DOHH2 (cell line): ENCODE results near the gene PRKCH.

Experiments used
- H3F3A ChIP-seq: fragments of 200-600 bp; sonication (generic), shearing (Covaris generic); 2 replicates; pipeline ENCODE4 v1.6.0; 2016; ENCODE audit warnings: antibody characterized with exemption, mild to moderate bottlenecking; ENCODE audit not compliant: control insufficient read depth, insufficient read depth
- H3K27ac ChIP-seq: fragments of 200-600 bp; sonication (generic); 2 replicates; pipeline ENCODE4 v1.5.1; 2014; ENCODE audit warnings: low read depth, mild to moderate bottlenecking, low read length, moderate library complexity
- H3K27me3 ChIP-seq: fragments of 200-600 bp; sonication (generic); 2 replicates; pipeline ENCODE4 v1.6.1; 2014; ENCODE audit warnings: mild to moderate bottlenecking, low read length, mixed read lengths; ENCODE audit not compliant: control insufficient read depth
- H3K36me3 ChIP-seq: fragments of 200-600 bp; sonication (generic); 2 replicates; pipeline ENCODE4 v1.6.1; 2014; ENCODE audit warnings: mild to moderate bottlenecking, low read length, moderate library complexity, mixed read lengths; ENCODE audit not compliant: control insufficient read depth
- H3K4me1 ChIP-seq: fragments of 200-600 bp; sonication (generic); 2 replicates; pipeline ENCODE4 v1.6.1; 2014; ENCODE audit warnings: mild to moderate bottlenecking, low read length, mixed read lengths; ENCODE audit not compliant: control insufficient read depth
- H3K4me2 ChIP-seq: fragments of 200-600 bp; sonication (generic); 2 replicates; pipeline ENCODE4 v1.6.0; 2014; ENCODE audit warnings: mild to moderate bottlenecking, low read length, moderate library complexity
- H3K4me3 ChIP-seq: fragments of 200-600 bp; sonication (generic); 2 replicates; pipeline ENCODE4 v1.5.1; 2014; ENCODE audit warnings: mild to moderate bottlenecking, low read length, mixed read lengths
- H3K79me2 ChIP-seq: fragments of 200-600 bp; sonication (generic); 2 replicates; pipeline ENCODE4 v1.6.1; 2014; ENCODE audit warnings: mild to moderate bottlenecking, low read length, mixed read lengths; ENCODE audit not compliant: control insufficient read depth
- H3K9me2 ChIP-seq: fragments of 200-600 bp; sonication (generic); replicated peaks from 2 replicates; pipeline ENCODE4 v1.6.1; 2014; ENCODE audit warnings: mild to moderate bottlenecking, low read length, mixed read lengths; ENCODE audit not compliant: control insufficient read depth
- H3K9me3 ChIP-seq: fragments of 200-600 bp; sonication (generic); 2 replicates; pipeline ENCODE4 v1.6.1; 2014; ENCODE audit warnings: antibody characterized with exemption, low read length, mixed read lengths; ENCODE audit not compliant: control insufficient read depth, insufficient read depth
- H4K20me1 ChIP-seq: fragments of 200-600 bp; sonication (generic); 2 replicates; pipeline ENCODE4 v1.6.0; 2014; ENCODE audit warnings: low read depth, mild to moderate bottlenecking, antibody characterized with exemption, low read length, moderate library complexity; ENCODE audit not compliant: control insufficient read depth, insufficient read depth
- CTCF ChIP-seq: fragments of 200-600 bp; sonication (generic); IDR thresholded peaks from one replicate; pipeline ENCODE4 v1.5.1; 2014; ENCODE audit warnings: antibody characterized with exemption, mild to moderate bottlenecking, low read depth, low read length; ENCODE audit not compliant: poor library complexity, severe bottlenecking
- EZH2phosphoT487 ChIP-seq: fragments of 200-600 bp; sonication (generic); IDR thresholded peaks from 2 replicates; pipeline ENCODE4 v1.6.1; 2017; ENCODE audit warnings: borderline replicate concordance, mild to moderate bottlenecking, antibody characterized with exemption, low read length, moderate library complexity, mixed read lengths

The PRKCH gene

DNA sequence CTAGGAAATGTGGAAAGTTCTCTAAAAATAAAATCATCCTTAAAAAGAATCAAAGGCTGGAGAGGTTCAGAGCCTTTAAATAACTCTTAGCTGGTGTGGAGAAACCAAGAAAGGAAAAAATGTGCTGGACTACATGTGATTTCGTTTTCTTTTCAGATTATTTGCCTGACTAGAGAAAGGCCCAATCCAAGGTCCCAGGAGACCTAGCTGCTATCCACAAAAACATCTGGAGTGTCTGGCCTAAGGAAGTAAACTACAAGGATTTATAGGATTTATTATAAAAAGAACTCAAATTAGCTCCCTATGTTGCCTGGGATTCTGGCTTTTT, 39.5 kb upstream of the PRKCH start:
- Histone ChIP-seq H3K4me2 (no peak overlapping the region), H3K4me1 (peaks cover 5% of the 10 kb centered on the region), H4K20me1 (no peaks in the 10 kb centered on the region), H3K79me2 (no peaks in the 10 kb centered on the region), H3K27ac (no peak overlapping the region), H3F3A (no peaks in the 10 kb centered on the region), H3K9me2 (no peaks in the 10 kb centered on the region), H3K4me3 (no peak overlapping the region), H3K36me3 (no peaks in the 10 kb centered on the region), H3K9me3 (peaks cover 2% of the 10 kb centered on the region; the same call in 1 of the 2 replicates), H3K27me3 (peaks cover 5% of the 10 kb centered on the region; the same call in 1 of the 2 replicates)
- no peak for TF ChIP-seq EZH2phosphoT487
- TF ChIP-seq CTCF: no peak

DNA sequence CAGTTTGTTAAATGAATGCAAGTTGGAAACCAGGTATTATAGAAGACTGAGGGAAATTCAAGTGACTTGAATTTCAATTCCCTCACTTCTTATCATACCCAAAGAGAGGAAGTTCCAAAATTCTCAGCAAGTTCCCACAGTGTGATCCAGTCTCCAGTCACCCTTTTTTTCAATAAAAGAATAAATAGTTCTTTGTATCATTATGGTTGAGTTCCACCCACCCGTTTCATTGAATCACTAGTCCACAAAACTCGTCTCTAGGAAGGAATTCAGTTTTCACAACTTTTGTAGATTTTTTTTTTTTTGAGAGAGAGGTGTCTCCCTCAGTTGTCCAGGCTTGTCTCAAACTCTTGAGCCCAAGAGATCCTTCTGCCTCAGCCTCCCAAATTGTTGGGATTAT, 38.6 kb upstream of the PRKCH start:
- Histone ChIP-seq H3K36me3 (no peaks in the 10 kb centered on the region), H3K79me2 (no peaks in the 10 kb centered on the region), H4K20me1 (no peaks in the 10 kb centered on the region), H3K9me2 (no peaks in the 10 kb centered on the region), H3F3A (no peaks in the 10 kb centered on the region), H3K4me1 (peaks cover 5% of the 10 kb centered on the region), H3K4me3 (no peak overlapping the region), H3K27me3 (peaks cover 5% of the 10 kb centered on the region; the same call in 1 of the 2 replicates), H3K9me3 (peaks cover 2% of the 10 kb centered on the region; the same call in 1 of the 2 replicates), H3K27ac (no peak overlapping the region), H3K4me2 (no peak overlapping the region)
- TF ChIP-seq CTCF (no peak), EZH2phosphoT487 (no peak)

- H3K36me3 ChIP-seq: no peaks in the 10 kb centered on the region
- no peak overlapping the region for H3K4me3 ChIP-seq
- peaks cover 5% of the 10 kb centered on the region for H3K4me1 ChIP-seq
- no peaks in the 10 kb centered on the region for H3K79me2 ChIP-seq
- H3K27ac ChIP-seq: no peak overlapping the region
- no peaks in the 10 kb centered on the region for H3F3A ChIP-seq
- no peak for TF ChIP-seq EZH2phosphoT487
- TF ChIP-seq CTCF: no peak
- no peaks in the 10 kb centered on the region; the same call in 1 of the 2 replicates for H3K27me3 ChIP-seq
- H3K4me2 ChIP-seq: no peak overlapping the region
- no peaks in the 10 kb centered on the region for H4K20me1 ChIP-seq
- H3K9me3 ChIP-seq: peaks cover 2% of the 10 kb centered on the region; the same call in 1 of the 2 replicates
- H3K9me2 ChIP-seq: no peaks in the 10 kb centered on the region
Measured at GRCh38 chr14:61284001-61284400, 37.4 kb upstream of the PRKCH start.
